ENCODE data around the gene ZDHHC24.
A peak's percentile ranks its signal among the peaks of the same experiment; 100 is the strongest.
"Not testable (repeated sequence)": the region's sequence is repeated elsewhere in the genome, so short reads cannot be mapped to it uniquely, and the experiment has no call there.

ZDHHC24 gene

DNA sequence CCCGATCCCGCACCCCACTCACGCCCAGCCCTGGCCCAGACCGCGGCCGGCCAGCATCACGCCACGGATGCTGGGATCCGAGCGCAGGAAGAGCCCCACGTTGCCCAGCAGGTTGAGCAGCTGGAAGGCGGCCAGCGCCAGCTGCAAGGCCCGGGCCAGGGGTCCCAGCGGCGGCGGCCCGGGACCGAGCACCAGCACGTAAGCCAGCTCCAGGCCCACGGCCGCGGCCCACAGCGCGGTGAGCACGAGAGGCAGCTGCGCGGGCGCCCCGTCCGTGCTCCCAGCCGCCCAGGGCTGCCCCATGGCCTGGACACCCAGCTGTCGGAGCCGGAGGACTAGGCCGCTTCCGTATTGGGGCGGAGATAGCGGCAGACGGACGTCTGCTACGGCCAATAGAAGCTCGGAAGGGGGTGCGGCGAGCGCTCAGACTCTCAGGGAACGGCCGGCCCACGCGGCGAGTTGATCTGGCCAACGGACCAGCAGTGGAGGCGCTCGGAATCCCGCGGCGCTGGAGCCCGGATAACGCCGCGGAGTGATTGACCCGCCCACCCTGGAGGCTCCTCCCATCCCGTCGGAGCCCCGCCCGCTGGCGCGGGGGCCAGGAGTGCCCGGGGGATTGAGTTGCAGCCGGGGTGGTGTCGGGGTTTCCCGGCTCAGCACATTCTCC, at the start of gene ZDHHC24:
TSS of gene ZDHHC24 (minus strand) at position 348 of the 667 bp plus-strand sequence. CDS start at position 303, 45 bp downstream.
- Mint-ChIP-seq H3K27ac (peak within 1 kb of the TSS; percentile 67), H3K9me3 (no peaks in the 10 kb centered on the region), H3K4me1 (ENCODE audit: low read depth) (peaks cover 22% of the 10 kb centered on the region), H3K27me3 (ENCODE audit: low read depth) (peaks cover 10% of the 10 kb centered on the region), H3K4me3 (peak within 1 kb of the TSS; percentile 90), H3K36me3 (ENCODE audit: low read depth) (peaks cover 10% of the 10 kb centered on the region)

DNA sequence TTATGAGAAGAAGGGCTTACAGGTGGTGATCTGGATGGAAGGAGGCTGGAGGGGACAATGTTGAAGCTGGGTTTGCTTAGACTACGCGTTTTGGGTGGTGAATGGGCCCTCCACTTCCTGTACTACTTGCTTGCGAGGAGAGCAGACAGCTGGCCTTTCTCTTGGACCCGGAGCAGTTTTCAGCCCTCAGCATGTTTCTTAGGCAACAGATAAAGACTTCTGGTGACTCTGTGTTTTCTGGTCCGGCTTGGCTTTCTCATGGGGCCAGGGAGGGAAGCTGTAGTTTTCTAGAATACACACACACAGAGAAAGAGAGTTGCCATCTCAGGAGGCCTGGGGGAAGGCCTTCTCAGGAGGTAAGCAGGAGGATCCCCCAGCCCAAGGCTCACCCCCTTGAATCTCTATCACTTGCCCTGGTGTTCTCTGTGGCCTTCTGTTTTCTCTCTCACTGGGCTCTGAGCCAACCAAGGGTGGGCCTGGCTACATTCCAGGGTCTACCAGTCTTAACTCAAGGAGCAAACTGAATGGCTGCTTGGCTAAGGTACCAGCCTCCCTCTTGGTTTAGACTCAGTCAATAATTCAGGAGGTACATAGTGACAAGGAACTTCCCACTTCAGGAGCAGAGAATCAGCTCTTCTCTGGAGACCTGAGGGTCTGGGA, 49.5 kb upstream of the ZDHHC24 start:
- no peaks in the 10 kb centered on the region for H3K9me3 Mint-ChIP-seq
- H3K36me3 Mint-ChIP-seq (ENCODE audit: low read depth) = peaks cover 3% of the 10 kb centered on the region
- H3K4me1 Mint-ChIP-seq (ENCODE audit: low read depth) = peaks cover 18% of the 10 kb centered on the region
- peak overlapping the region; percentile 60 for H3K4me3 Mint-ChIP-seq
- no peaks in the 10 kb centered on the region for H3K27me3 Mint-ChIP-seq (ENCODE audit: low read depth)
- peak overlapping the region; percentile 57 for H3K27ac Mint-ChIP-seq

GRCh38 chr11:66593650-66594049, 47.8 kb upstream of the ZDHHC24 start:
- Mint-ChIP-seq H3K36me3 (ENCODE audit: low read depth) (peaks cover 2% of the 10 kb centered on the region), H3K4me1 (ENCODE audit: low read depth) (peaks cover 18% of the 10 kb centered on the region), H3K27me3 (ENCODE audit: low read depth) (no peaks in the 10 kb centered on the region), H3K9me3 (no peaks in the 10 kb centered on the region), H3K4me3 (peak overlapping the region; percentile 100), H3K27ac (no peak overlapping the region)

GRCh38 chr11:66593303-66593635, 47.4 kb upstream of the ZDHHC24 start:
- H3K36me3 Mint-ChIP-seq (ENCODE audit: low read depth) = peaks cover 2% of the 10 kb centered on the region
- H3K4me1 Mint-ChIP-seq (ENCODE audit: low read depth) = peaks cover 18% of the 10 kb centered on the region
- H3K27ac Mint-ChIP-seq = peak overlapping the region; percentile 98
- H3K27me3 Mint-ChIP-seq (ENCODE audit: low read depth) = no peaks in the 10 kb centered on the region
- no peaks in the 10 kb centered on the region for H3K9me3 Mint-ChIP-seq
- H3K4me3 Mint-ChIP-seq = peak overlapping the region; percentile 100

DNA sequence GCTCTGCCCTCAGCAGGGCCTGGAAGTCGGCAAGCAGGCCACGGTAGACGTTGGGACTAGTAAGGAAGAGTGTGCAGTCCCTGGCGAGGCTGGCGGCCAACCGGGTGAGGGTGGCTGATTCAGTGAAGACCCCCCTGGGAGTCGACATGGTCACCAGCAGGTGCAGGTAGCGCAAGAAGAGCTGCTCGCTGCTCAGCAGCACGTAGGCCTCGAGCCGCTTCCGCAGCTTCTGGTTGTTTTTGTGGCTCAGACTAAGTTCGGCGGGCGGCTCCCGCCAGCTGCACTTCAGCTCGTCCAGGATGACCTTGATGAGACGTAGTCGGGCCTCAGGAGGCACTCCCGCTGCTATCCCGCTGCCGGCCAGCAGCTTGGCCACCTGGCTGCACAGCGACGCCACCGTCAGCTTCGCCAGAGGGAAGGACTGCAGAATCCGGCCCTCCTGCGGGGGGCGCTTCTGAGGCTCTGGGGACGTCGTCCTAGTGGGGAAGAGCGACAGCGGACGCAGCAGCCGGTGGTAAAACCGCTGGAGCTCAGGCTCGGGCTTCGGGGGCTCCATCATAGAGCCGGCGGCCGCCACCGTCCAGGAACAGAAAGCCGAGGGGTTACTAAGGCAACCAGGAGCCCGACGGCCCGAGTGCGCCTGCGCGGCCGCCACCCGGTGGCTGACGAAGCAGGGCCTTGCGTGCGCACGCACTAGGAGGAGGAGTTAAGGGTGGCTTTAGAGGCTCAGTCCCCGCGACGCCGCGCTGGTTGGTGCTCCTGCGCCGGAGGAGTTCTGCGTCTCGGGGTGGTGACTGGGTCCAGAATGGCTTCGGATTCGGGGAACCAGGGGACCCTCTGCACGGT, 46.8 kb upstream of the ZDHHC24 start, which contains the start of the genes CCDC87 and CCS:
TSS of gene CCDC87 (minus strand) at position 607 of the 846 bp plus-strand sequence. CDS start at position 559, 48 bp downstream.
TSS of gene CCS (plus strand) at position 729 of the 846 bp plus-strand sequence. CDS start at position 806, 77 bp downstream.
- peaks cover 18% of the 10 kb centered on the region for H3K4me1 Mint-ChIP-seq (ENCODE audit: low read depth)
- H3K4me3 Mint-ChIP-seq = peak within 1 kb of the TSS; percentile 100
- H3K36me3 Mint-ChIP-seq (ENCODE audit: low read depth) = peaks cover 2% of the 10 kb centered on the region
- H3K27me3 Mint-ChIP-seq (ENCODE audit: low read depth) = no peaks in the 10 kb centered on the region
- peak within 1 kb of the TSS; percentile 98 for H3K27ac Mint-ChIP-seq
- H3K9me3 Mint-ChIP-seq = no peaks in the 10 kb centered on the region

DNA sequence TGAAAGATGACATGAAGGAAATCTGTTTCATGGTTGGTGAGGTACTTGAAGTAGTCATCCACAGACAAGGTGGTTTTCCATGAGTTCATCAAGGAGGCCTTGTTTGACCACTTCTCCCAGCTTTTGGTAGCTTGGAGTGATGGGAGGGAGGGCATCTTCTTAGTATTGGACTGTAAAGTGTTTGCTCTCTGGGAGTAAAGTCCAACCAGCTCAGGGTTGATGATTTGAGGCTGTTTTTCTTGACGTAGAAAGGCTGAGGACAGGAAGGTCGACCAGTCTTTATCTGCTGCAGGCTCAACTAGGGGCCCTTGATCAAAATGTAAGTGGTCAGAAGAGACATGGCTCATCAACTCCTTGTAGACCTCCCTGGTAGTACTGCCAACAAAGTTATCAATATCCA, 45.3 kb upstream of the ZDHHC24 start:
- Mint-ChIP-seq H3K9me3 (no peaks in the 10 kb centered on the region), H3K4me1 (ENCODE audit: low read depth) (peaks cover 18% of the 10 kb centered on the region), H3K36me3 (ENCODE audit: low read depth) (peaks cover 2% of the 10 kb centered on the region), H3K4me3 (no peak overlapping the region), H3K27ac (no peak overlapping the region), H3K27me3 (ENCODE audit: low read depth) (no peaks in the 10 kb centered on the region)

GRCh38 chr11:66589996-66590675, 44.3 kb upstream of the ZDHHC24 start:
- Mint-ChIP-seq H3K9me3 (no peaks in the 10 kb centered on the region), H3K27ac (no peak overlapping the region), H3K4me3 (no peak overlapping the region), H3K27me3 (ENCODE audit: low read depth) (no peaks in the 10 kb centered on the region), H3K36me3 (ENCODE audit: low read depth) (peaks cover 2% of the 10 kb centered on the region), H3K4me1 (ENCODE audit: low read depth) (peaks cover 12% of the 10 kb centered on the region)

DNA sequence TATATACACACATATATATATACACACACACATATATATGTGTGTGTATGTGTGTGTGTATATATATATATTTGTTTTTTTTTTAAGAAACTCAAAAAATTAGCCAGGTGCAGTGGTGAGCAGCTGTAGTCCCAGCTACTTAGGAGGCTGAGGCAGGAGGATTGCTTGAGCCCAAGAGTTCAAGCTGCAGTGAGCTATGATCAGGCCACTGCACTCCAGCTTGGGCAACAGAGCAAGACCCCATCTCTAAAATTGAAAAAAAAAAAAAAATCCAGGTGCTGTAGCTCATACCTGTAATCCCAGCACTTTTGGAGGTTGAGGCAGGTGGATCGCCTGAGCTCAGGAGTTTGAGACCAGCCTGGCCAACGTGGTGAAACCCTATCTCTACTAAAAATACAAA, 43.5 kb upstream of the ZDHHC24 start:
- not testable (repeated sequence) for H3K36me3 Mint-ChIP-seq (ENCODE audit: low read depth); H3K4me1 Mint-ChIP-seq (ENCODE audit: low read depth); H3K27ac Mint-ChIP-seq; H3K27me3 Mint-ChIP-seq (ENCODE audit: low read depth); H3K4me3 Mint-ChIP-seq; H3K9me3 Mint-ChIP-seq

- Mint-ChIP-seq H3K9me3 (peaks cover 12% of the 10 kb centered on the region), H3K27me3 (ENCODE audit: low read depth) (no peaks in the 10 kb centered on the region), H3K36me3 (ENCODE audit: low read depth) (no peaks in the 10 kb centered on the region), H3K4me3 (no peak overlapping the region), H3K4me1 (ENCODE audit: low read depth) (no peaks in the 10 kb centered on the region), H3K27ac (no peak overlapping the region)
Measured at GRCh38 chr11:66586136-66586535, 40.3 kb upstream of the ZDHHC24 start.

DNA sequence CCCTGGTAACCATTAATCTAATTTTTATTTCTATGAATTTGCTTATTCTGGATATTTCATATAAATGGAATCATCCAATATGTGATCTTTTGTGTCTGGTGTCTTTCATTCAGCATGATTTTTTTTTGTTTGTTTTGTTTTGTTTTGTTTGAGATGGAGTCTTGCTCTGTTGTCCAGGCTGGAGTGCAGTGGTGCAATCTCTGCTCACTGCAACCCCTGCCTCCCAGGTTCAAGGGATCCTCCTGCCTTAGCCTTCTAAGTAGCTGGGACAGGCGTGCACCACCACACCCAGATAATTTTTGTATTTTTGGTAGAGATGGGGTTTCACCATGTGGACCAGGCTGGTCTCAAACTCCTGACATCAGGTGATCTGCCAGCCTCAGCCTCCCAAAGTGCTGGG, 39.6 kb upstream of the ZDHHC24 start:
- not testable (repeated sequence) for H3K4me1 Mint-ChIP-seq (ENCODE audit: low read depth); H3K27ac Mint-ChIP-seq; H3K36me3 Mint-ChIP-seq (ENCODE audit: low read depth); H3K27me3 Mint-ChIP-seq (ENCODE audit: low read depth); H3K4me3 Mint-ChIP-seq
- H3K9me3 Mint-ChIP-seq = peaks cover 12% of the 10 kb centered on the region

DNA sequence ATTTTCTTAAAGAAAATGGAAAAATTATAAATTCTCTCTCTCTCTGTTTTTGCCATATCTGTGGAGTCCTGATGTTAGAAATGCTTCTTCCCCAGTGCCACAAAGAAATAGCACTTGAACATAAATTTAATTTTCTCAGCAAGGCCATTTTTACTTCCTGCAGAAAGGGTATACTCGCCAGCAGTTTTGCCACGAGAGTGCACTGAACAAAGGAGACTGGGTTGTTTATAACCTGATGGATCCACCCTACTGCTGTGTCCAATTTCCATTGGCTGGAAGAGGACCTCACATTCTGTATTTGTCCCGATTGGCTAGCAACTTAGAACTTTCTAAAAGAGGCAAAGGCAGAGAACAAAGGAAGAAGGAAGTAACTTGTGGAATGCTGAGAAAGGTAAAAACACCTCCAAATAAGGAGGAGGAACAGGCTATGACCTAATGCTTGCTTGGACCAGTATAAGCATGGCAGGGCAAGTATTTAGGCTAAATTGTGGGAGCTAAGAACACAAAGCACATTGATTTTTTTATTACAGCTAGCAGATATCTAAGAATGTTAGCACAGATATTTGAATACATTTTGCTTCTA, 36.8 kb upstream of the ZDHHC24 start:
- H3K9me3 Mint-ChIP-seq = peaks cover 12% of the 10 kb centered on the region
- H3K27ac Mint-ChIP-seq = not testable (repeated sequence)

GRCh38 chr11:66581261-66581660, 35.4 kb upstream of the ZDHHC24 start:
- Mint-ChIP-seq H3K4me3 (no peak overlapping the region), H3K27ac (no peak overlapping the region), H3K4me1 (ENCODE audit: low read depth) (peaks cover 9% of the 10 kb centered on the region), H3K9me3 (peaks cover 12% of the 10 kb centered on the region), H3K27me3 (ENCODE audit: low read depth) (peaks cover 7% of the 10 kb centered on the region), H3K36me3 (ENCODE audit: low read depth) (no peaks in the 10 kb centered on the region)

More for the DNA sequence above, 36.8 kb upstream of the ZDHHC24 start:
- not testable (repeated sequence) for H3K36me3 Mint-ChIP-seq (ENCODE audit: low read depth); H3K27me3 Mint-ChIP-seq (ENCODE audit: low read depth); H3K4me3 Mint-ChIP-seq; H3K4me1 Mint-ChIP-seq (ENCODE audit: low read depth)

DNA sequence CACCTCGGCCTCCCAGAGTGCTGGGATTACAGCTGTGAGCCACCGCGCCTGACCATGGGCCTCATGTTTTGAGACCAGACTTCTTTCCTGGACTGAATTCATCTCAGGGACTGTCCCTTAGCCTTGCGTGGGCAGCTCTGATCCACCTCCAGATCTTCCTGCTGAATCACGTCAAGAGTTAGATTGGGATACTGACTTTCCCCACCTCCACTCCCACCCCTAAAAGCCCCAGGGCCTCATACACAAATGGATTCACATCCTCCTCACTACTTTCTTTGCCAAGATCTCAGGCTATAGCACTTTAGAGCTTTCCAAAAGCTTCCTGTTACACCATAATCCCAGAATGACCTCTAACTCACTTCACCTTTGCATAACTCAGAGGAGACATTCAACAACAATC, 35.0 kb upstream of the ZDHHC24 start:
- peaks cover 9% of the 10 kb centered on the region for H3K4me1 Mint-ChIP-seq (ENCODE audit: low read depth)
- no peak overlapping the region for H3K27ac Mint-ChIP-seq
- H3K27me3 Mint-ChIP-seq (ENCODE audit: low read depth) = peaks cover 7% of the 10 kb centered on the region
- peaks cover 12% of the 10 kb centered on the region for H3K9me3 Mint-ChIP-seq
- no peaks in the 10 kb centered on the region for H3K36me3 Mint-ChIP-seq (ENCODE audit: low read depth)
- H3K4me3 Mint-ChIP-seq = no peak overlapping the region
